Activated CD8-positive, alpha-beta T cell treated with anti-CD3 and anti-CD28 coated beads for 36 hours (primary cell): ENCODE results near the gene LINC01488. TPM values are rescaled to one million over a fixed set of nuclear protein-coding genes. Genes with fewer than 3 reads are reported as not detected.

Experiments used
- ATAC-seq: fragments of 200-7000 bp; cut with Tn5 transposase; one replicate; pipeline ENCODE4 v1.10.0; 2021; ENCODE audit warnings: mild to moderate bottlenecking, moderate library complexity
- CTCF ChIA-PET: fragments of 350-600 bp; sonication (Branson Sonifier 250); formaldehyde crosslinking; loops from one replicate; lab custom pipeline; 2021; ENCODE audit warnings: antibody characterized with exemption; lab: Charles Lee
- POLR2A ChIA-PET: fragments of 350-600 bp; sonication (Branson Sonifier 250); formaldehyde crosslinking; loops from one replicate; lab custom pipeline; 2021; ENCODE audit warnings: antibody characterized with exemption; lab: Charles Lee
- DNase-seq: peaks from one replicate; pipeline ENCODE4 v3.0.0-alpha.2; 2020
- H3K27ac Mint-ChIP-seq: one replicate; pipeline ENCODE4 v1.8.0; 2021; ENCODE audit warnings: mild to moderate bottlenecking, mixed read lengths
- H3K27me3 Mint-ChIP-seq: one replicate; pipeline ENCODE4 v1.8.0; 2021; ENCODE audit warnings: mixed read lengths
- H3K36me3 Mint-ChIP-seq: one replicate; pipeline ENCODE4 v1.8.0; 2021; ENCODE audit warnings: low read depth, mixed read lengths
- H3K4me1 Mint-ChIP-seq: one replicate; pipeline ENCODE4 v1.8.0; 2021; ENCODE audit warnings: low read depth, mixed read lengths
- H3K4me3 Mint-ChIP-seq: one replicate; pipeline ENCODE4 v1.8.0; 2021; ENCODE audit warnings: mild to moderate bottlenecking, moderate library complexity, mixed read lengths
- H3K9me3 Mint-ChIP-seq: one replicate; pipeline ENCODE4 v1.8.0; 2021; ENCODE audit warnings: mixed read lengths
- CTCF ChIP-seq: fragments of 200-600 bp; IDR thresholded peaks from one replicate; pipeline ENCODE4 v1.8.0; 2022; ENCODE audit warnings: antibody characterized with exemption, mild to moderate bottlenecking
- intact Hi-C: fragments of 100-400 bp; cut with micrococcal nuclease; formaldehyde crosslinking; loops from one replicate; pipeline ENCODE4 v1.10.0; 2022
- total RNA-seq, 2 experiments: library from RNA; stranded (reverse); gene quantifications; one replicate each; pipeline ENCODE4 v1.2.3, GENCODE V29; 2021

The LINC01488 gene
- total RNA-seq, 2 experiments from 2014 or later = not detected

DNA sequence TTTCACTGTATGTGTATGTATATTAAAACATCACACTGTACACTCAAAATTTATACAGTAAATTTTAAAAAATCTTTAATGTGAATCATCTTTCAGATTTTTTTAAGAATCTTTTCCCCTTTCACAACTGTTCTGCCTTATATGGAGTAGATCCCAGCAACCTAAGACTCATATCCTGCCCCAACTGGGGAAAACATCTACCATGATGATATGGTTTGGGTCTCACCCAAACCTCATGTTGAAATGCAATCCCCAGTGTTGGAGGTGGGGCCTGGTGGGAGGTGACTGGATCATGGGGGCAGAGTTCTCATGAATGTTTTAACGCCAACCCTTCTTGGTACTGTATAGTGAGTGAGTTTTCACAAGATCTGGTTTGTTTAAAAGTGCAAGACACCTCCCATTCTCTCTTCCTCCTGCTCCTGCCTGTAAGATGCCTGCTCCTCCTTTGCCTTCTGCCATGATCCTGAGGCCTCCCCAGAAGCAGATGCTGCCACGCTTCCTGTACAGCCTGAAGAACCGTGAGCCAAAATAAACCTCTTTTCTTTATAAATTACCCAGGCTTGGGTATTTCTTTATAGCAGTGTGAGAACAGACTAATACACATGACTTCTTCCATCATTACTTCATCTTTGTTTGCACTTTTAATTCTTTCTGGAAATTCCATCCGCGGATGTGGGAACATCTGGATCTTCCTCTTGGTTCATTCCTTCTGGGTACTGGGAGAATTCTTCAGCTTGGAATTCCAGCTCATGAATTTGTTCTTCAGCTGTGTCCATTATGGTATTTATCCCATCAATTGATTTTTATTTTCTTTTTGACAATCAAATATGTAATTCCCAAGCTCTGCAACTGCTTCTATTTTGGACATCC is 36.9 kb downstream of the LINC01488 start:
- POLR2A ChIA-PET = interaction anchor here (1.2 kb wide), 1 partner anchor 411 kb away, joined by 3 read pairs; no protein-coding TSS in a partner anchor
- DNase-seq = no peak
- Mint-ChIP-seq H3K9me3 (peaks cover 9% of the 10 kb centered on the region), H3K27me3 (peaks cover 8% of the 10 kb centered on the region), H3K27ac (no peak overlapping the region), H3K36me3 (no peaks in the 10 kb centered on the region), H3K4me3 (no peak overlapping the region), H3K4me1 (no peaks in the 10 kb centered on the region)
- CTCF ChIA-PET = no interaction called here
- no peak for ATAC-seq
- no peak for TF ChIP-seq CTCF
- intact Hi-C loops = no loop called here

GRCh38 chr11:69520186-69520916 is 38.9 kb downstream of the LINC01488 start:
- H3K4me3 Mint-ChIP-seq = no peak overlapping the region
- H3K9me3 Mint-ChIP-seq = peaks cover 9% of the 10 kb centered on the region
- no peaks in the 10 kb centered on the region for H3K36me3 Mint-ChIP-seq
- TF ChIP-seq CTCF = no peak
- intact Hi-C loops = no loop called here
- no peak overlapping the region for H3K27ac Mint-ChIP-seq
- no peak for ATAC-seq
- no peak for DNase-seq
- H3K27me3 Mint-ChIP-seq = peaks cover 8% of the 10 kb centered on the region
- H3K4me1 Mint-ChIP-seq = no peaks in the 10 kb centered on the region
- POLR2A ChIA-PET = no interaction called here
- CTCF ChIA-PET = no interaction called here

DNA sequence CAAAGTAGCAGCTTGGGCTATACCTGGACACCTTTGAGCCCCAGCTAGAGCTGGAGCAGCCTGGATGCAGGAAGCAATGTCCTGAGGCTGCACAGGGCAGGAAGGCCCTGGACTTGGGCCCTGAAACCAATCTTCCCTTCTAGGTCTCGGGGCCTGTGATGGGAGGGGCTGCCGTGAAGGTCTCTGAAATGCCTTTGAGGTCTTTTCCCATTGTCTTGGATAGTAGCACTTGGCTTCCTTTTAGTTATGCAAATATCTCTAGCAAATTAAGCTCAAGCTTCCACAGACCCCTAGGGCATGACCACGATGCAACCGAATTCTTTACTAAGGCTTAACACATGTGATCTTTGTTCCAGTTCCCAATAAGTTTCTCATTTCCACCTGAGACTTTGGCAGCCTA is 40.0 kb downstream of the LINC01488 start:
- Mint-ChIP-seq H3K9me3 (peaks cover 9% of the 10 kb centered on the region), H3K36me3 (no peaks in the 10 kb centered on the region), H3K4me3 (no peak overlapping the region), H3K4me1 (no peaks in the 10 kb centered on the region), H3K27ac (no peak overlapping the region), H3K27me3 (peaks cover 9% of the 10 kb centered on the region)
- ChIA-PET CTCF (interaction anchor here (1.1 kb wide), 1 partner anchor 229 kb away, joined by 3 read pairs; no protein-coding TSS in a partner anchor), POLR2A (no interaction called here)
- TF ChIP-seq CTCF = no peak
- ATAC-seq (no peak), DNase-seq (no peak)
- intact Hi-C loops = no loop called here

- H3K27me3 Mint-ChIP-seq = peaks cover 4% of the 10 kb centered on the region
- H3K4me1 Mint-ChIP-seq = no peaks in the 10 kb centered on the region
- POLR2A ChIA-PET = no interaction called here
- intact Hi-C loops = no loop called here
- H3K27ac Mint-ChIP-seq = no peak overlapping the region
- DNase-seq (no peak), ATAC-seq (no peak)
- no peaks in the 10 kb centered on the region for H3K36me3 Mint-ChIP-seq
- H3K9me3 Mint-ChIP-seq = peaks cover 5% of the 10 kb centered on the region
- H3K4me3 Mint-ChIP-seq = no peak overlapping the region
- TF ChIP-seq CTCF = no peak
- CTCF ChIA-PET = interaction anchor here (1.4 kb wide), 1 partner anchor 12 kb away, joined by 3 read pairs; no protein-coding TSS in a partner anchor
Measured at GRCh38 chr11:69523453-69523852, 42.0 kb downstream of the LINC01488 start.
